Endothelial cell (in vitro differentiated cells): ENCODE data around the gene EPB41L1. TPM values are rescaled to one million over a fixed set of nuclear protein-coding genes. Genes with fewer than 3 reads are reported as not detected.
A peak's percentile ranks its signal among the peaks of the same experiment; 100 is the strongest.

Source experiments
- DNase-seq: peaks from one replicate; pipeline ENCODE4 v3.0.0; 2021; ENCODE audit warnings: low spot score
- H3K27ac Mint-ChIP-seq: one replicate; pipeline ENCODE4 v1.8.0; 2021; ENCODE audit warnings: mixed read lengths, inconsistent platforms; ENCODE audit not compliant: unreplicated experiment
- H3K27me3 Mint-ChIP-seq: one replicate; pipeline ENCODE4 v1.8.0; 2021; ENCODE audit warnings: mild to moderate bottlenecking, moderate library complexity, mixed read lengths, inconsistent platforms; ENCODE audit not compliant: unreplicated experiment
- H3K36me3 Mint-ChIP-seq: one replicate; pipeline ENCODE4 v1.8.0; 2021; ENCODE audit warnings: mild to moderate bottlenecking, low read depth, mixed read lengths, inconsistent platforms; ENCODE audit not compliant: unreplicated experiment
- H3K4me1 Mint-ChIP-seq: one replicate; pipeline ENCODE4 v1.8.0; 2021; ENCODE audit warnings: mild to moderate bottlenecking, mixed read lengths, inconsistent platforms; ENCODE audit not compliant: unreplicated experiment
- H3K4me3 Mint-ChIP-seq: one replicate; pipeline ENCODE4 v1.8.0; 2021; ENCODE audit warnings: mild to moderate bottlenecking, mixed read lengths, inconsistent platforms; ENCODE audit not compliant: unreplicated experiment
- H3K9me3 Mint-ChIP-seq: one replicate; pipeline ENCODE4 v1.8.0; 2021; ENCODE audit warnings: mixed read lengths, inconsistent platforms; ENCODE audit not compliant: unreplicated experiment
- total RNA-seq: library from RNA; stranded (reverse); fragmentation: NEBNext Ultra II Directional; extraction: Animal tissue kit (Norgen Biotek cat#: 25700); gene quantifications from one replicate; pipeline ENCODE4 v1.2.1, GENCODE V29; 2021; ENCODE audit not compliant: unreplicated experiment
- TF ChIP-seq, protein P1 (sequence below): fragments of 200-600 bp; sonication (generic); IDR thresholded peaks from one replicate; pipeline ENCODE4 v1.5.0; 2021; ENCODE audit warnings: antibody characterized with exemption; ENCODE audit not compliant: unreplicated experiment

The EPB41L1 gene
- total RNA-seq, 1 donor from 2014 or later = 19.3 TPM

DNA sequence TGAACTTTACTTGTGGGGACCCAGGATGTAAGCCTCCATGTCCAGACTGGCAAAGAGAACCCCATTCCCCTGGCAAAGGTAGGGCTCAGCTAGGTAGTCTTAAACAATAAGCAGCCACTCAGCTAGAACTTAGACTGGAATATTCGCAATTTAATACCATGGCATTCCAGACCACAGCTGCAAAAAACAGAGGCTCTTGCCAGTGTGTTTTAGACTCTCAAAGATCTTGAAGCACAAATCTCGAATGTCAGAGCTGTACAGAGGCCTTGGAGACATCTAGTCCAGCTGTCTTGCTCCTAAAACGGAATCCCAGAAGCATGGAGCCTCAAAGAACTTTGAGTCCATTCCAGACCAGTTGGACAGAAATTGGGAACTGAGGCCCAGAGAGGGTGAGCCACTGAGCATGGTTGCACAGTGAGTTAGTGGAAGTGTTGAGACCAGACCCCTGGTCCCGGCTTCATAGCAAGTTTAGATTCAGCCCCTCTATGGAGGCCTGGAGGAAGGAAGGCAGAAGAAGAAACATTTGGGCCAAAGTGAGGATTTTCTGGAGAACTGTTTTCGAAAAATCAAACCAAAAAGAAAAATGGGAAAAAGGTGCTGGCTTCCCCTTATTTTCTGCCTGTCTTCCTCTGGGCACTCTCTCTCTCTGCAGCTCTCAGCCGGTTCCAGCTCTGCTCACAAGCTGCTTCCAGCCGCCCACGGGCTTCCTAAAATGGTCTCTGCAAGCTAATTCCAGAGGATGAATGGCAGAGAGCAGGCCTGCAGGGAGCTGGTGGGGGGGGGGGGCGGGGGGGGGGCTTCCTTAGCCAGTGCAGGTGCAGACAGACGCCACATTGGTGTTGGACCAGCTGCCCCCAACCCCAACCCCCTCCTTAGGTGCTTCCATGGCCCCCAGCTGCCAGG lies 114.2 kb downstream of the EPB41L1 start:
- Mint-ChIP-seq H3K36me3 (no peaks in the 10 kb centered on the region), H3K9me3 (no peaks in the 10 kb centered on the region), H3K4me3 (no peak overlapping the region), H3K4me1 (peaks cover 21% of the 10 kb centered on the region), H3K27ac (no peak overlapping the region), H3K27me3 (peaks cover 4% of the 10 kb centered on the region)
- no peak for DNase-seq
- TF ChIP-seq, protein P1, sequence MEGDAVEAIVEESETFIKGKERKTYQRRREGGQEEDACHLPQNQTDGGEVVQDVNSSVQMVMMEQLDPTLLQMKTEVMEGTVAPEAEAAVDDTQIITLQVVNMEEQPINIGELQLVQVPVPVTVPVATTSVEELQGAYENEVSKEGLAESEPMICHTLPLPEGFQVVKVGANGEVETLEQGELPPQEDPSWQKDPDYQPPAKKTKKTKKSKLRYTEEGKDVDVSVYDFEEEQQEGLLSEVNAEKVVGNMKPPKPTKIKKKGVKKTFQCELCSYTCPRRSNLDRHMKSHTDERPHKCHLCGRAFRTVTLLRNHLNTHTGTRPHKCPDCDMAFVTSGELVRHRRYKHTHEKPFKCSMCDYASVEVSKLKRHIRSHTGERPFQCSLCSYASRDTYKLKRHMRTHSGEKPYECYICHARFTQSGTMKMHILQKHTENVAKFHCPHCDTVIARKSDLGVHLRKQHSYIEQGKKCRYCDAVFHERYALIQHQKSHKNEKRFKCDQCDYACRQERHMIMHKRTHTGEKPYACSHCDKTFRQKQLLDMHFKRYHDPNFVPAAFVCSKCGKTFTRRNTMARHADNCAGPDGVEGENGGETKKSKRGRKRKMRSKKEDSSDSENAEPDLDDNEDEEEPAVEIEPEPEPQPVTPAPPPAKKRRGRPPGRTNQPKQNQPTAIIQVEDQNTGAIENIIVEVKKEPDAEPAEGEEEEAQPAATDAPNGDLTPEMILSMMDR = no peak

DNA sequence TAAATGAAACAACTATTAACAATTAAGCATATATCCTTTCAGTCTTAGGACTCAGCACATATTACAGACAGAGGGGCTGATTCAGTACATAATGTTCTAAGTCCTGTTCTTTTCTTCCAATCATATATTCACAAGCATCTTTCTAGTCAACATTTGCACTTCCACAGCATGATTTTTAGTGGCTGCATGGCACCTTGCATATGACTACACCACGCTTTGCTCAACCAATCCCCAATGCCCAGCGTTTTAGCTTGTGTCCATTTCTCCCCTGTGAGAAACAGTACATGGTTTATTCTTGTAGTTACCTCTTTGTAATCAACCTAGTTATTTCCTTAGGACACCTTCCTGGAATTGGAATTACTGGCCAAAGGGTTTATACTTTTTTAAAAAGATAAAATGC lies 115.0 kb downstream of the EPB41L1 start:
- Mint-ChIP-seq H3K4me1 (peaks cover 21% of the 10 kb centered on the region), H3K36me3 (no peaks in the 10 kb centered on the region), H3K27ac (no peak overlapping the region), H3K27me3 (peaks cover 2% of the 10 kb centered on the region), H3K4me3 (no peak overlapping the region), H3K9me3 (no peaks in the 10 kb centered on the region)
- no peak for DNase-seq
- TF ChIP-seq, protein P1 = no peak

DNA sequence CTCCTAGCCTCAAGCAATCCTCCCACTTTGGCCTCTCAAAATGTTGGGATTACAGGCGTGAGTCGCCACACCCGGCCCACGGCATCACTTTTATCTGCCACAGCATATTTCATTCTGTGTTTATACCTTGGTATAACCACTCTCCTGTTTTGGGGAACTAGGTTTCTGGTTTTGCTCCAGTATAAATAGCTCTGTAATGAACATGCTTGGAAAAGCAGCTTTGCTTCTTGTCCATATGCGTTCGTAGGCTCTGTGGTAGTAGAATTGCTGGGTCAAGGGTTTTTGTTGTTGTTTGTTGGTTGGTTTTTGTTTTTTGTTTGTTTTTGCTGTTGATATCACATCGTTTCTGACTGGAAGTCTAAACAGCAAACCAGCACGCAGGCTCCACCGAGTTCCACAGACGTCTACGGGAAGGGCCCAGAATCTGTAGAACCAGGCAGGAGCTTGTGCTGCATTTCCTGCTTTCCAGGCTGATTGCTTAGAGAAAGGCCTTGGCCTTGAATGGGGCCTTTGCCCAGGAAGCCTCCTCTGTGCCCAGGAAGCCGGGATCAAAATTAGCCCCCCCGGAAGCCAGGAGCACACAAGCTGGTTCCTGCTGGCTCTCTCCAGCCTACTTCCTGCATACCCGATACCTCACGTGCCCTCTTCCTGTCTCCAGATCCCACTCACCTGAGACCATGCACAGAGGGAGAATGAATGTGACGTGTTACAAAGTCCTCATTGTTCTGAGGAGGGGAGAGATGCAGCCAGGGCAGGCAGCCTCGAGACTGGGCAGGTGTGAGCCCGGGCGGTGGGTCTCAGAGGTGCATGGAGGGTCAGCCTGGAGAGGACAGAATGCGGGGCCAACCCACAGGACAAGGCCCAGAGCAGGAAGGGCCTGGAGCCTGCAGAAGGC lies 116.5 kb downstream of the EPB41L1 start:
- H3K36me3 Mint-ChIP-seq = no peaks in the 10 kb centered on the region
- no peaks in the 10 kb centered on the region for H3K9me3 Mint-ChIP-seq
- TF ChIP-seq, protein P1 = no peak
- H3K4me3 Mint-ChIP-seq = peak overlapping the region; percentile 71
- DNase-seq = peak; percentile 40
- H3K27me3 Mint-ChIP-seq = peaks cover 4% of the 10 kb centered on the region
- H3K4me1 Mint-ChIP-seq = peaks cover 21% of the 10 kb centered on the region
- peak overlapping the region; percentile 91 for H3K27ac Mint-ChIP-seq

DNA sequence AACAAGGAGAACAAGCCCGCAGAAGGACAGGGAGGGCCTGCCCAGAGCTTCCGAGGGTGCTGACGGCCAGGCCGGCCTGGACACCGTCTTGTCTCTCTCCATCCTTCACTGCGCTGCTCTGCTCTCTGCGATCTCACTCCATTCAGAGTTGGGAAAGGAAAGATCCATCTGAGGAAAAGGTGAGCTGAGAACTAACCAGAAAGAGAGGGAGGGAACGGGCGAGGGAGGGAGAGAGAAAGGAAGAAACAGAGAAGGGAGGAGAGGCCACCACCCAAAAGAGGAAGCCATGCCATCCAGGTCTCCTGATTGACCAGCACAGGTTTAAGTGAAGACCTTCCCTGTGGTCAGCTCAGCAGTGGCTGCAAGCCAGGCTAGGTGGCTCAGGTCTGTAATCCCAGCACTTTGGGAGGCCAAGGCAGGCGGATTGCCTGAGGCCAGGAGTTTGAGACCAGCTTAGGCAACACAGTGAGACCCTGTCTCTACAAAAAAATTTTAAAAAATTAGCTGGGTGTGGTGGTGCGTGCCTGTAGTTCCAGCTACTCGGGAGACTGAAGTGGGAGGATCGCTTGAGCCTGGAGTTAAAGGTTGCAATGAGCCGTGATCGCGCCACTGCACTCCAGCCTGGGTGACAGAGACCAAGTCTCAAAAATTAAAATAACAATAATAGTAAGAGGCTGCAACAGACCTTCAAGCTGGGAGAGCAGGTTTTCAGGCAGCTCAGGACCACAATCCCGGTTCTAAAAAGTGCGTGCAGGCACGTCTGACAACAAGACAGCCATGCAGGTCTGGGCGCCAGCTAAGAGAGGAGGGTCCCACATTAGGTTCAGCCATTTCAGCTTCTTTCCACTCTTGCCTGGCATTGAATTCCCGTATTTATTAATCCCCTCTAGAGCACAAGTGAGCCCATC lies 117.4 kb downstream of the EPB41L1 start:
- Mint-ChIP-seq H3K4me3 (peak overlapping the region; percentile 71), H3K9me3 (no peaks in the 10 kb centered on the region), H3K36me3 (no peaks in the 10 kb centered on the region), H3K27ac (peak overlapping the region; percentile 91), H3K27me3 (peaks cover 4% of the 10 kb centered on the region), H3K4me1 (peaks cover 21% of the 10 kb centered on the region)
- TF ChIP-seq, protein P1 = no peak
- DNase-seq = no peak
